Loucy (cell line): ENCODE measurements around the gene ATAD3A.

ENCODE experiments used
- CTCF ChIP-seq: fragments of 200-600 bp; sonication (generic); conservative IDR thresholded peaks from 2 replicates; pipeline ENCODE4 v1.5.1; 2014; ENCODE audit warnings: mild to moderate bottlenecking, antibody characterized with exemption, low read length
- EZH2phosphoT487 ChIP-seq: fragments of 200-600 bp; IDR thresholded peaks from 2 replicates; pipeline ENCODE4 v1.6.1; 2018; ENCODE audit warnings: antibody characterized with exemption, mild to moderate bottlenecking, moderate library complexity, borderline replicate concordance

- TF ChIP-seq CTCF: no peak
- TF ChIP-seq EZH2phosphoT487: no peak
Measured at GRCh38 chr1:1541956-1542765, 30.2 kb downstream of the ATAD3A start.
